Right cardiac atrium (tissue), 5 donors: Measurements from ENCODE around the gene CD70. TPM values are rescaled to one million over a fixed set of nuclear protein-coding genes. Genes with fewer than 3 reads are reported as not detected.
"Not testable (repeated sequence)": the region's sequence is repeated elsewhere in the genome, so short reads cannot be mapped to it uniquely, and the experiment has no call there.

Experiments used
- ATAC-seq, 2 donors: fragments of 200-7000 bp; cut with Tn5 transposase; one replicate each; pipeline versions ENCODE4 v1.8.0 to v1.9.1; 2020; ENCODE audit warnings: moderate library complexity in 2 of 2, mild to moderate bottlenecking in 1 of 2
- DNase-seq, 3 donors: peaks; one replicate each; pipeline ENCODE4 v3.0.0-alpha.2; 2020
- H3K27ac ChIP-seq: one replicate; pipeline ENCODE4 v1.5.1; 2013; ENCODE audit warnings: mild to moderate bottlenecking, low read length, control low read depth, moderate library complexity
- H3K27me3 ChIP-seq: one replicate; pipeline ENCODE4 v1.6.1; 2013; ENCODE audit not compliant: control insufficient read depth, insufficient read depth
- H3K4me1 ChIP-seq: one replicate; pipeline ENCODE4 v1.6.1; 2013; ENCODE audit warnings: low read length; ENCODE audit not compliant: control insufficient read depth, insufficient read depth
- H3K4me3 ChIP-seq: one replicate; pipeline ENCODE4 v1.5.1; 2013; ENCODE audit warnings: low read length, control low read depth
- H3K9me3 ChIP-seq: one replicate; pipeline ENCODE4 v1.6.1; 2013; ENCODE audit warnings: low read length; ENCODE audit not compliant: control insufficient read depth
- WGBS: extraction: QIAGEN DNeasy Blood & Tissue Kit; methylation state at CpG from one replicate; pipeline ENCODE4 v1.1.7; 2013; 5-methylcytosine and 5-hydroxymethylcytosine counted together
- intact Hi-C, 4 donors: fragments of 100-400 bp; cut with DNase I; formaldehyde crosslinking; loops; one replicate each; pipeline versions ENCODE4 v1.11.0 to v1.14.0; 2022 to 2023
- polyA plus RNA-seq: library from polyadenylated mRNA; stranded (reverse); fragments of 200-250 nt; gene quantifications from one replicate; pipeline ENCODE4 v1.2.3, GENCODE V29; 2013
- total RNA-seq, 4 donors: library from RNA; stranded (reverse); fragmentation: NEBNext Ultra II Directional; extraction: Animal tissue kit (Norgen Biotek cat#: 25700); gene quantifications; one replicate each; pipeline ENCODE4 v1.2.1, GENCODE V29; 2021
- donor health status: healthy with polysubstance abuse.
- donor health status: DM: no; HTN: yes; CAD: no.
- donor health status: DM: no; HTN: no; CAD: no.
- donor health status: DM: no; HTN: yes; CAD: no; lungs with severe emphysema.
- donor health status: DM: yes; HTN: yes; CAD: no.

The CD70 gene
- total and polyA plus RNA-seq, 5 donors, result not detected

GRCh38 chr19:6610934-6611852, 20.2 kb upstream of the CD70 start:
- WGBS, result 55% methylated on average over 7 of the region's 7 CpGs
- Histone ChIP-seq H3K27ac (no peak overlapping the region), H3K27me3 (peaks cover 3% of the 10 kb centered on the region), H3K4me1 (no peaks in the 10 kb centered on the region), H3K9me3 (no peaks in the 10 kb centered on the region), H3K4me3 (no peak overlapping the region)
- intact Hi-C loops, result no loop called here
- ATAC-seq (no peak), DNase-seq (no peak)

GRCh38 chr19:6608940-6609339, 18.0 kb upstream of the CD70 start:
- no peak overlapping the region for H3K27ac ChIP-seq
- ATAC-seq (no peak), DNase-seq (no peak)
- no peaks in the 10 kb centered on the region for H3K9me3 ChIP-seq
- H3K27me3 ChIP-seq, result peaks cover 3% of the 10 kb centered on the region
- H3K4me1 ChIP-seq, result no peaks in the 10 kb centered on the region
- 69% methylated on average over 5 of the region's 5 CpGs for WGBS
- intact Hi-C loops, result no loop called here
- no peak overlapping the region for H3K4me3 ChIP-seq

GRCh38 chr19:6608146-6608545, 17.2 kb upstream of the CD70 start:
- H3K9me3 ChIP-seq, H3K4me3 ChIP-seq, ATAC-seq, H3K27me3 ChIP-seq, H3K27ac ChIP-seq, intact Hi-C loops, H3K4me1 ChIP-seq, DNase-seq: not testable (repeated sequence)
- WGBS, result 84% methylated on average over 9 of the region's 9 CpGs

GRCh38 chr19:6606276-6607070, 15.5 kb upstream of the CD70 start:
- intact Hi-C loops, ATAC-seq, H3K27me3 ChIP-seq, DNase-seq, H3K9me3 ChIP-seq, H3K4me1 ChIP-seq, H3K27ac ChIP-seq, H3K4me3 ChIP-seq: not testable (repeated sequence)
- WGBS, result 81% methylated on average over 11 of the region's 11 CpGs

- ATAC-seq, result no peak
- 80% methylated on average over 11 of the region's 11 CpGs for WGBS
- Histone ChIP-seq H3K9me3 (no peaks in the 10 kb centered on the region), H3K27me3 (peaks cover 3% of the 10 kb centered on the region), H3K4me3 (no peak overlapping the region), H3K4me1 (no peaks in the 10 kb centered on the region), H3K27ac (no peak overlapping the region)
- no peak for DNase-seq
- intact Hi-C loops, result no loop called here
Measured at GRCh38 chr19:6604906-6605305, 14.0 kb upstream of the CD70 start.

- ATAC-seq, result no peak
- H3K27ac ChIP-seq, result no peak overlapping the region
- no peaks in the 10 kb centered on the region for H3K27me3 ChIP-seq
- H3K4me3 ChIP-seq, result no peak overlapping the region
- no peak for DNase-seq
- intact Hi-C loops, result no loop called here
- no peaks in the 10 kb centered on the region for H3K9me3 ChIP-seq
- WGBS, result 77% methylated on average over 5 of the region's 5 CpGs
- no peaks in the 10 kb centered on the region for H3K4me1 ChIP-seq
Measured at GRCh38 chr19:6602729-6603114, 11.8 kb upstream of the CD70 start.

- H3K4me1 ChIP-seq, H3K9me3 ChIP-seq, ATAC-seq, H3K27ac ChIP-seq, H3K27me3 ChIP-seq, intact Hi-C loops, H3K4me3 ChIP-seq, DNase-seq: not testable (repeated sequence)
- WGBS, result 77% methylated on average over 15 of the region's 15 CpGs
Measured at GRCh38 chr19:6601537-6602052, 10.6 kb upstream of the CD70 start.

GRCh38 chr19:6600951-6601536, 10.1 kb upstream of the CD70 start:
- H3K4me1 ChIP-seq, DNase-seq, H3K4me3 ChIP-seq, H3K9me3 ChIP-seq, ATAC-seq, H3K27ac ChIP-seq, intact Hi-C loops, H3K27me3 ChIP-seq: not testable (repeated sequence)
- WGBS, result 83% methylated on average over 10 of the region's 10 CpGs

GRCh38 chr19:6599866-6600454, 9.0 kb upstream of the CD70 start:
- Histone ChIP-seq H3K4me3 (no peak overlapping the region), H3K27ac (no peak overlapping the region), H3K9me3 (no peaks in the 10 kb centered on the region), H3K4me1 (no peaks in the 10 kb centered on the region), H3K27me3 (no peaks in the 10 kb centered on the region)
- 75% methylated on average over 8 of the region's 8 CpGs for WGBS
- intact Hi-C loops, result no loop called here
- no peak for ATAC-seq
- DNase-seq, result no peak

GRCh38 chr19:6598254-6598892, 7.4 kb upstream of the CD70 start:
- H3K9me3 ChIP-seq, H3K4me3 ChIP-seq, DNase-seq, H3K27me3 ChIP-seq, ATAC-seq, intact Hi-C loops, H3K4me1 ChIP-seq, H3K27ac ChIP-seq: not testable (repeated sequence)
- WGBS, result 55% methylated on average over 6 of the region's 6 CpGs
